HL-60 (cell line): ENCODE results near the gene SART1.

Experiments
- CTCF ChIP-seq: IDR thresholded peaks from one replicate; pipeline ENCODE4 v1.5.1; 2011; ENCODE audit warnings: low read length, control low read depth, inconsistent platforms; ENCODE audit not compliant: insufficient read depth
- GABPA ChIP-seq: IDR thresholded peaks from 2 replicates; pipeline ENCODE4 v1.6.1; 2012; ENCODE audit warnings: low read depth

DNA sequence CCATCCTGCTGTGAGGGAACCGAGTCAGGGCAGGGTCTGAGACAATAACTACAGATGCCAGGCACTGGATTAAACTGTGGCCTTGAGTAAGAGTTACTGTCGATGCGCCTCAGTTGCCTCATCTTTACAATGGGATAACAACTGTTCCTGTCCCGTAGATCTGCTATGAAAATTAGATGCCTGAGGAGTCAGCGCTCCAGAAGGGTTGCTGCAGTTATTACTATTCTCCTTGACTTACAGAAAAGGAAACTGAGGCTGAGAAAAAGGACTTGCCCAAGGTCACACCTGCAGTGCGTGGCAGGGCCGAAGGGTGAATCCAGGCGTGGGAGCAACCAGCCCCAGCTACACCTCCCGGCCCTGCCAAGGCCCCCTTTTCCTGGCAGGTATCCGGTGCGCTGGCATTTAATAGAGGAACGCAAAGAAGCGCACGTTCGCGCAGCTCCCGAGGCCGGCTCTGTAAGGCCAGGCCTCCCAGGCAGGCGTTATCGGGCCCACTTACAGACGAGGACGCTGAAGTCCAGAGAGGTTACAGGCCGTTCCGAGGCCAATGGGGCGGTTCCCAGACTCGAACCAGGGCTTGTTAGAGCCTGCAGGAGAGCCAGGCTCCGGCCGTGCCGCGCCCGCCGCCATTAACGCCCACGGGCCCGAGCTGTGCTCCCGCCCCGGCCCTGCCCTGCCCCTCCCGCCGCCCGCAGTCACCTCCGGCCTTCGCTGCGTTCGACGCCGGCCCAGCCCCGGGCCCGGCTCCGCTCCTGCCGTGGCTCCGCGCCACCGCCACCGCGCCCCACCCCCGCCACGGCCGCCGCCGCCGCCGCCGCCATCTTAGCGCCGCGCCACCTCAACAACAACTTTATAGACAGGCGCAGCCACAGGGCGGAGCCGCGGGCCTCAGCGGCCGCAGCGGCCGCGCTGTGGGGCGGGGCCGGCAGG is 43.1 kb upstream of the SART1 start, which contains the start of gene C11orf68:
- no peak for TF ChIP-seq CTCF
- TF ChIP-seq GABPA: no peak
